ENCODE data around the gene GNS. TPM values are rescaled to one million over a fixed set of nuclear protein-coding genes. Genes with fewer than 3 reads are reported as not detected.

The GNS gene
- total RNA-seq, 2 experiments from 2014 or later: 8.7 to 10.0 TPM

GRCh38 chr12:64752833-64753238, 6.4 kb downstream of the GNS start:
- Mint-ChIP-seq H3K9me3 (no peaks in the 10 kb centered on the region), H3K4me1 (ENCODE audit: low read depth) (peaks cover 41% of the 10 kb centered on the region), H3K4me3 (no peak overlapping the region), H3K27ac (peak overlapping the region; percentile 59), H3K36me3 (ENCODE audit: low read depth) (peaks cover 50% of the 10 kb centered on the region), H3K27me3 (no peaks in the 10 kb centered on the region)
- peaks cover 17% of the 10 kb centered on the region for H3K36me3 ChIP-seq (ENCODE audit: insufficient read depth, low read length)
- peaks cover 4% of the 10 kb centered on the region for H3K4me1 ChIP-seq (ENCODE audit: insufficient read depth, low read length)
- POLR2A ChIA-PET: no interaction called here
- TF ChIP-seq CTCF (IDR thresholded peaks at IDR 0.05): no peak
- no peak overlapping the region for H3K27ac ChIP-seq (ENCODE audit: low read depth in 1 of 2, low read length in 2 of 2)
- ATAC-seq (ENCODE audit: poor library complexity): no peak
- no peak overlapping the region for H3K4me3 ChIP-seq (ENCODE audit: low read length)
- H3K27me3 ChIP-seq (ENCODE audit: control insufficient read depth in 1 of 2, insufficient read depth in 2 of 2, low read length in 2 of 2): no peaks in the 10 kb centered on the region
- CTCF ChIA-PET: no interaction called here
- intact Hi-C loops (cut with DNase I, micrococcal nuclease): no loop called here
- no peaks in the 10 kb centered on the region for H3K9me3 ChIP-seq (ENCODE audit: control insufficient read depth in 1 of 2, insufficient read depth in 1 of 2, low read length in 2 of 2)
- DNase-seq: no peak

GRCh38 chr12:64752032-64752431, 7.2 kb downstream of the GNS start:
- ChIA-PET CTCF (no interaction called here), POLR2A (no interaction called here)

GRCh38 chr12:64749461-64750200, 9.6 kb downstream of the GNS start:
- no peak overlapping the region for H3K27ac Mint-ChIP-seq
- POLR2A ChIA-PET: no interaction called here

More at GRCh38 chr12:64752032-64752431, 7.2 kb downstream of the GNS start:
- H3K27ac ChIP-seq (ENCODE audit: low read depth in 1 of 2, low read length in 2 of 2): no peak overlapping the region
- Mint-ChIP-seq H3K9me3 (no peaks in the 10 kb centered on the region), H3K27me3 (no peaks in the 10 kb centered on the region), H3K27ac (no peak overlapping the region), H3K36me3 (ENCODE audit: low read depth) (peaks cover 56% of the 10 kb centered on the region), H3K4me3 (no peak overlapping the region), H3K4me1 (ENCODE audit: low read depth) (peaks cover 33% of the 10 kb centered on the region)
- H3K36me3 ChIP-seq (ENCODE audit: insufficient read depth, low read length): peaks cover 22% of the 10 kb centered on the region
- intact Hi-C loops (cut with DNase I, micrococcal nuclease): no loop called here
- H3K4me3 ChIP-seq (ENCODE audit: low read length): no peak overlapping the region
- H3K9me3 ChIP-seq (ENCODE audit: control insufficient read depth in 1 of 2, insufficient read depth in 1 of 2, low read length in 2 of 2): no peaks in the 10 kb centered on the region
- DNase-seq: no peak
- no peak for ATAC-seq (ENCODE audit: poor library complexity)
- no peaks in the 10 kb centered on the region for H3K27me3 ChIP-seq (ENCODE audit: control insufficient read depth in 1 of 2, insufficient read depth in 2 of 2, low read length in 2 of 2)
- peaks cover 3% of the 10 kb centered on the region for H3K4me1 ChIP-seq (ENCODE audit: insufficient read depth, low read length)
- TF ChIP-seq CTCF (IDR thresholded peaks at IDR 0.05): no peak

More at GRCh38 chr12:64749461-64750200, 9.6 kb downstream of the GNS start:
- intact Hi-C loops (cut with DNase I, micrococcal nuclease): no loop called here
- Mint-ChIP-seq H3K27me3 (no peaks in the 10 kb centered on the region), H3K9me3 (no peaks in the 10 kb centered on the region), H3K4me1 (ENCODE audit: low read depth) (peaks cover 15% of the 10 kb centered on the region), H3K36me3 (ENCODE audit: low read depth) (peaks cover 78% of the 10 kb centered on the region), H3K4me3 (no peak overlapping the region)
- Histone ChIP-seq H3K4me3 (ENCODE audit: low read length) (no peak overlapping the region), H3K9me3 (ENCODE audit: control insufficient read depth in 1 of 2, insufficient read depth in 1 of 2, low read length in 2 of 2) (no peaks in the 10 kb centered on the region), H3K27me3 (ENCODE audit: control insufficient read depth in 1 of 2, insufficient read depth in 2 of 2, low read length in 2 of 2) (no peaks in the 10 kb centered on the region), H3K27ac (ENCODE audit: low read depth in 1 of 2, low read length in 2 of 2) (no peak overlapping the region), H3K4me1 (ENCODE audit: insufficient read depth, low read length) (no peaks in the 10 kb centered on the region), H3K36me3 (ENCODE audit: insufficient read depth, low read length) (peaks cover 40% of the 10 kb centered on the region)
- no peak for ATAC-seq (ENCODE audit: poor library complexity)
- DNase-seq: peak in 1 of 14 experiments; percentile 31
- no peak for TF ChIP-seq CTCF (IDR thresholded peaks at IDR 0.05)
- CTCF ChIA-PET: no interaction called here

Measured in CD4-positive, alpha-beta T cell (primary cell).